ENCODE data around the gene HSPB9.

Gene HSPB9

GRCh38 chr17:42146911-42147607 is 24.5 kb downstream of the HSPB9 start:
- no peak for DNase-seq

DNA sequence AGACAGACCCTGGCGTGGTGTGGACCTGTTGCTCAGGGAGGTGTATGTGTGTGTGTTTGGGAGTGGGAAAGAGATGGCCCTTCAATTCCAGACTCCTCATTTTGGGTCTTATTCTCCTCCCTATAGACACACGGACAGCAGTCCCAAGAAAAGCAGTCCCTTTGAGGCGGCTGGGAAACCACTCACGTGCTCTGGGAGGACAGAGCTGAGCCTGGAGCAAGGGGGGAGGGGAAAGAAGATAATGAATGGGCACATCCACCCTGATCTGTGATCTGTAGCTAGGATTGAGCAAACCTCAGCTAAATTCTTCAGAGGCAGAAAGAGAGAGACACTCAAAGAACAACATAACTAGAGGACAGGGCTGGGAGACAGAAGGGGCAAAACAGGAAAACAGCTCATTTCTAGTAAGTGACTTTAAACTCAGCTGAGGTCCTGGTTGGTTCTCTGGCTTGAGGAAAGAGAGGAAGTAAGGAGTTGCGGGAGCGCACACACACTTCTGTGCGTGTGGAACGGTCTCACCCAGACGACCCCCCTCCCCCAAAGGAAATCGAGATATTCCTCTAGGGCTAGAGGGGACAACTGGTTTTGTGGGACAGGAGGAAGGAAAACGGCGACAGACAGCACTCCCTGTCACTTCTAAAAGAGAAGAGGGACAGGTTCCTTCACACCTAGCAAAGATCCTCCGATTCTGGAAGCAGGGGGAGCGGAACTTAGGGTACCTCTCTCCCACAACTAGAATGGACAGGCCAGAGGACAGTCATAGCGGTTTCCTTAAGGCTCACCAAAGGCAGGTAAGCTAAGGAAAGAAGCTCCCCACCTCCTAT is 31.5 kb downstream of the HSPB9 start:
- no peak for DNase-seq

GRCh38 chr17:42155614-42156045 is 33.0 kb downstream of the HSPB9 start:
- no peak for DNase-seq

- DNase-seq, result no peak
These were observed 37.4 kb downstream of the HSPB9 start for GRCh38 chr17:42159796-42160530.

GRCh38 chr17:42160531-42160910 is 37.9 kb downstream of the HSPB9 start:
- no peak for DNase-seq

GRCh38 chr17:42163113-42163512 is 40.5 kb downstream of the HSPB9 start:
- DNase-seq, result no peak

GRCh38 chr17:42163696-42164407 is 41.2 kb downstream of the HSPB9 start:
- no peak for DNase-seq

- DNase-seq, result no peak
These were observed 43.1 kb downstream of the HSPB9 start for GRCh38 chr17:42165751-42166150.

DNA sequence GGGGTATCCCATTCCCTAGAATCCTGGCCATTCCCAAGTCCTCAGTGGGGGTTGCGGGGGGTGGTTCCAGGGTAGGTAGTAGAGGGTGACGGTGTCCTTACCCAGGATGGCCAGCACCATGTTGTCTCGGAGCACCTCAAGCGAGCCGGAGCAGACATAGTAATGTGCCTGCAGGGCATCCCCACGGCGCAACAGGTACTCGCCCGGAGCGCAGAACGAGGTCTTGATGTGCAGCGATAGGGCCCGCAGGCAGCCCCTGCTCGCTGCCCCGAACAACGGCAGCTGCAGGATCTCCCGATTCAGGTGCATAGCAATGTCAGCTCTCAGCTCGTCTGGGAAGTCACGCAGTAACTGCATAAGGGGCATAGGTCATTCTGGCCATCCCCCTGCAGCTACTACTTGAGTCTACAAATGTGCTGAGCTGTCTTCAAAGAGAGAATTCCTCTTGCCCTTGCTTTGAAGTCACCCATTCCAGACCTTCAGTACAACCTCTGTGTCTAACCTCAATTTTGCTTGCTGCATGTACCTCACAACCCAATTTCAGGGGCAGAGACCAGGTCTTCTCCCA is 43.7 kb downstream of the HSPB9 start:
- DNase-seq, result no peak

DNA sequence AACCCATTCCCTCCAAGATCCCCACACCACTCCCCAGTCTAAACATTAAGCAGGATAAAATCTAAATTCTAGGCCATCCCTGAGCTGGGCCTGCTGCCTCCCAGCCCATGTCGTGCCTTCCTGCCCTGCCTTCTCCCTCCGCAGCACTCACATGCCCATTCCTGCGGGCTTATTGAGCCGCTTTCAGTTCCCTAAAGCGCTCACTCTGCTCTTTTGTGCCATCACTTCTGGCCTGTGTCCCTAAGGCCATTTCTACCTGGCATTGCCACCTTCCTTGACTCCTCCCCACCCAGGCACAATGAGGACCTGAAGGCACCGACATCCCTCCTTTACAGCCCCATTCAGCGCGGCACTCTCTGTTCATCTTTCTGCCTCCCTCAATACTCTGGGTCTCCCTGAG is 45.2 kb downstream of the HSPB9 start:
- no peak for DNase-seq

GRCh38 chr17:42169351-42169750 is 46.7 kb downstream of the HSPB9 start:
- DNase-seq, result no peak

DNA sequence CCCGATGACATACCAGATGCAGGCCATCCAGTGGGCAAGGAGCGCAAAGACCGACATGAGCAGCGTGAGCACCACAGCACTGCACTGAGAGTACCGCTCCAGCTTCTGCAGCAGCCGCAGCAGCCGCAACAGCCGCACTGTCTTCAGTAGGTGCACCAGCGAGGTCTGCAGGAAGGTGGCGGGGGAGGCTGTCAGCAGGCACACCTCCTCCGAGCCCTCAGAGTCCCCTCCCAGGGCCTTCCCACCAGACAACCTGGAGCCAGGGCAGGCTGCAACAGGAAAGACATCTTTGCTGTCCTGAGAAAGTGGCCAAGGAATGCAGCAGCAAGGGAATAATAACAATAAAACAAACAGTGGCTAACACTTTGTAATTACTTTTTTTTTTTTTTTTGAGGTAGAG is 49.2 kb downstream of the HSPB9 start:
- peak; percentile 1 for DNase-seq

Measured in NCI-H1105 treated with DMSO at 0.1 percent for 48 hours (cell line).